GM12892 (cell line): ENCODE data around the gene DVL3.

Experiments used
- POLR2A ChIP-seq: IDR thresholded peaks from 2 replicates; pipeline ENCODE4 v1.6.1; 2011; ENCODE audit warnings: low read depth, low read length, control low read depth
- POLR2AphosphoS5 ChIP-seq: IDR thresholded peaks from 2 replicates; pipeline ENCODE4 v1.6.1; 2011; ENCODE audit warnings: low read depth, low read length, control low read depth
- TAF1 ChIP-seq: IDR thresholded peaks from 2 replicates; pipeline ENCODE4 v1.6.1; 2011; ENCODE audit warnings: low read depth, mild to moderate bottlenecking, control low read depth, low read length, borderline replicate concordance

DNA sequence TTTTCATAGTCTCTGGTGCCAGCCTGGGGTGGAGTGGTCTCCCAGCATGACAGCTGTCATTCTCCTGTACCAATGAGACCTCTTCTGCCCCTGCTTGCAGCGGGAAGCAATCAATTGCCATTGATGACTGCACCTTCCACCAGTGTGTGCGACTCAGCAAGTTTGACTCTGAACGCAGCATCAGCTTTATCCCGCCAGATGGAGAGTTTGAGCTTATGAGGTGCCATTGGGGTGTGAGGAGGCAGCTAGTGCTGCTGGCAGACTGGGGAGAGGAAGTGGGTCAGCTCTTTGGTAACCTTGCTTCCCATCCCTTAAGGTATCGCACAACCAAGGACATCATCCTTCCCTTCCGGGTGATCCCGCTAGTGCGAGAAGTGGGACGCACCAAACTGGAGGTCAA is 26.4 kb downstream of the DVL3 start:
- TF ChIP-seq POLR2A (no peak), POLR2AphosphoS5 (no peak), TAF1 (no peak)
